ENCODE measurements around the gene GLRX2. TPM values are rescaled to one million over a fixed set of nuclear protein-coding genes. Genes with fewer than 3 reads are reported as not detected.
A peak's percentile ranks its signal among the peaks of the same experiment; 100 is the strongest.

GLRX2 gene
- total RNA-seq, 1 experiment from 2014 or later = 30.6 TPM

DNA sequence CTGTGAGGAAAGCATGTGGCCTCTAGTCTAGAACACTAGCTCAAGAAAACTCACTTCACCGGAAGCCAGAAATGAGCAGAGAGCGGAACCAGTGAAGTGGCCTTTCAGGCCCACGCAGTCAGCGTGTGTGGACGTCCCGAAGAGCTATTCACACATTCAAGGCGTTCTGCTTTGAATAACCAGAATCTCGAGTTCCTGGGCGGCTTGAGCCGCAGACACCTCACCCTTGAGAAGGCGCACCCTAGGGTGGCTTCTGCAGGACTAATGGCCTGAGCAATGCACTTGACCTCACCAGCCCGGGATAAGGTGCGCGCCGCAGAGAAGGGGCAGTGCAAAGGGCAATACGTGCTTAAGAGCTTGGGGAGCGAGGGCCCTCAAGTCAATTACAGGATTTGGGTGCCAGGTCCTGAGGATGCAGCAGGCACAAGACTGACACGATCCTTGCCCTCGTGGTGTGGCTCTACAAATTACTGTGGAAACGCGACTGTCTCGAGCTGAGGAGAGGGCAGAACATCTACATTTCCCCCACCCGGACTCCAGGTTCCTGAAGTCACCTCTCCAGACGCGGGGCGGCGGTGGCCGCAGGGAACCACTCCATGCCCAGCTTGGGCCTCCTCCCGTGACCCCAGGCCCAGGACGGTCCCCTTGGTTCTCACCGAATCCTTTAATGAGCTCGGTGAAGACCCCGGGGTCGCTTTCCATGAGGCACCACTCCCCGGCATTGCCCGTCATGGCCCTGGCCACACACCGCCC, 46.5 kb downstream of the GLRX2 start:
- TF ChIP-seq ZFX (IDR thresholded peaks at IDR 0.05) (peak; percentile 76), SRF (IDR thresholded peaks at IDR 0.05; ENCODE audit: low read depth) (no peak)
- no peaks in the 10 kb centered on the region; a peak in 1 of 4 replicates for H3K36me3 ChIP-seq (ENCODE audit: control insufficient read depth in 1 of 2, insufficient read depth in 2 of 2, low read length in 2 of 2)
- BruUV-seq (replicated peaks) = TSS peak; percentile 64
- peak overlapping the region; percentile 93 for H3K27ac ChIP-seq (ENCODE audit: low read depth, low read length)
- H3K9me2 ChIP-seq (ENCODE audit: insufficient read depth) = no peaks in the 10 kb centered on the region
- peak overlapping the region; percentile 77 to 92 for H3K4me3 ChIP-seq (replicated peaks in 1 of 2; ENCODE audit: low read depth in 1 of 2, low read length in 2 of 2)
- ATAC-seq (peak; percentile 15), DNase-seq (ENCODE audit: low read depth, low spot score) (no peak)
- peaks cover 11 to 25% of the 10 kb centered on the region in 2 experiments; a peak in 3 of 4 replicates for H3K4me1 ChIP-seq (ENCODE audit: control insufficient read depth in 1 of 2, insufficient read depth in 2 of 2, low read length in 2 of 2)
- ChIA-PET POLR2A (interaction anchor here (0.5 to 2.1 kb wide), 17 partner anchors 11 to 474 kb away, joined by 3 to 8 read pairs (median 4); partner anchors contain the start of gene GLRX2), CTCF (interaction anchor here (0.7 to 1.3 kb wide), 5 partner anchors 11 to 581 kb away, joined by 3 to 4 read pairs (median 3); no protein-coding TSS in a partner anchor), RAD21 (ENCODE audit: low non-redundant PET in 1 of 2, low total read pairs in 2 of 2, uncharacterized antibody in 2 of 2, unreplicated experiment in 2 of 2) (interaction anchor here in 1 of 2 experiments (0.6 to 0.8 kb wide), 2 partner anchors 45 to 63 kb away, joined by 3 read pairs; partner anchors contain the start of gene CDC73)
- 0 out of 2 replicates have a peak, but pooled peaks cover 7% of the 10 kb centered on the region for H4K20me1 ChIP-seq (ENCODE audit: insufficient read depth)
- peak overlapping the region; percentile 93 for H3K9ac ChIP-seq (ENCODE audit: low read length)
- peak overlapping the region; percentile 74 for H3K4me2 ChIP-seq (ENCODE audit: low read length)
- intact Hi-C loops (cut with micrococcal nuclease) = loop anchor here (1.0 kb wide), 2 partner anchors 47 to 64 kb away; partner anchors contain the start of genes CDC73 and GLRX2
- no peak overlapping the region for H2AFZ ChIP-seq (ENCODE audit: low read depth, low read length, poor library complexity, severe bottlenecking)
- no peaks in the 10 kb centered on the region for H3K9me3 ChIP-seq (ENCODE audit: control insufficient read depth in 1 of 2, insufficient read depth in 1 of 2, low read depth in 1 of 2, low read length in 2 of 2)
- peaks cover 97% of the 10 kb centered on the region for H3K79me2 ChIP-seq (ENCODE audit: insufficient read depth, low read length)
- H3K27me3 ChIP-seq (ENCODE audit: insufficient read depth, low read length) = no peaks in the 10 kb centered on the region

- Histone ChIP-seq H2AFZ (ENCODE audit: low read depth, low read length, poor library complexity, severe bottlenecking) (no peak overlapping the region), H3K36me3 (ENCODE audit: control insufficient read depth in 1 of 2, insufficient read depth in 2 of 2, low read length in 2 of 2) (peaks cover 9 to 12% of the 10 kb centered on the region in 2 experiments; a peak in 3 of 4 replicates), H3K27ac (ENCODE audit: low read depth, low read length) (no peak overlapping the region), H3K27me3 (ENCODE audit: insufficient read depth, low read length) (no peaks in the 10 kb centered on the region), H4K20me1 (ENCODE audit: insufficient read depth) (0 out of 2 replicates have a peak, but pooled peaks cover 7% of the 10 kb centered on the region), H3K79me2 (ENCODE audit: insufficient read depth, low read length) (peaks cover 100% of the 10 kb centered on the region), H3K4me3 (replicated peaks in 1 of 2; ENCODE audit: low read depth in 1 of 2, low read length in 2 of 2) (no peak overlapping the region), H3K4me2 (ENCODE audit: low read length) (no peak overlapping the region), H3K9me2 (ENCODE audit: insufficient read depth) (no peaks in the 10 kb centered on the region), H3K9me3 (ENCODE audit: control insufficient read depth in 1 of 2, insufficient read depth in 1 of 2, low read depth in 1 of 2, low read length in 2 of 2) (no peaks in the 10 kb centered on the region), H3K4me1 (ENCODE audit: control insufficient read depth in 1 of 2, insufficient read depth in 2 of 2, low read length in 2 of 2) (peaks cover 8 to 16% of the 10 kb centered on the region in 2 experiments), H3K9ac (ENCODE audit: low read length) (no peak overlapping the region)
- intact Hi-C loops (cut with micrococcal nuclease) = no loop called here
- no TSS peak for BruUV-seq (replicated peaks)
- ChIA-PET CTCF (no interaction called here), RAD21 (ENCODE audit: low non-redundant PET in 1 of 2, low total read pairs in 2 of 2, uncharacterized antibody in 2 of 2, unreplicated experiment in 2 of 2) (no interaction called here), POLR2A (no interaction called here)
- no peak for ATAC-seq
- no peak for DNase-seq (ENCODE audit: low read depth, low spot score)
- TF ChIP-seq EZH2phosphoT487 (IDR thresholded peaks at IDR 0.05; ENCODE audit: borderline replicate concordance) (no peak), ZBTB33 (IDR thresholded peaks at IDR 0.05; ENCODE audit: extremely low read depth, insufficient replicate concordance, low read length) (no peak), FOSL1 (IDR thresholded peaks at IDR 0.05; ENCODE audit: low read depth) (no peak), EGR1 (IDR thresholded peaks at IDR 0.05; ENCODE audit: low read depth) (no peak), POLR2A (IDR thresholded peaks at IDR 0.05; ENCODE audit: borderline replicate concordance, extremely low read depth, insufficient read depth, insufficient read length) (no peak), ZFX (IDR thresholded peaks at IDR 0.05) (no peak), ELF1 (IDR thresholded peaks at IDR 0.05; ENCODE audit: borderline replicate concordance, low read depth) (no peak), TCF7L2 (IDR thresholded peaks at IDR 0.05; ENCODE audit: borderline replicate concordance, extremely low read depth, insufficient read depth, insufficient read length) (no peak), REST (IDR thresholded peaks at IDR 0.05; ENCODE audit: low read depth) (no peak), SIN3A (IDR thresholded peaks at IDR 0.05; ENCODE audit: low read depth) (no peak)
- TF ChIP-seq, protein P1, sequence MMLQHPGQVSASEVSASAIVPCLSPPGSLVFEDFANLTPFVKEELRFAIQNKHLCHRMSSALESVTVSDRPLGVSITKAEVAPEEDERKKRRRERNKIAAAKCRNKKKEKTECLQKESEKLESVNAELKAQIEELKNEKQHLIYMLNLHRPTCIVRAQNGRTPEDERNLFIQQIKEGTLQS (IDR thresholded peaks at IDR 0.05) = no peak
These were observed 51.0 kb downstream of the GLRX2 start for GRCh38 chr1:193054169-193054675.

All from HCT116 (cell line).